ENCODE results near the gene ATP5MG. TPM values are rescaled to one million over a fixed set of nuclear protein-coding genes. Genes with fewer than 3 reads are reported as not detected.

Gene ATP5MG
- total and polyA plus RNA-seq, 2 of the 4 experiments (the other 2 are of a cell fraction): 144 to 219 TPM

- no peak overlapping the region for H2AK5ac ChIP-seq (ENCODE audit: low read depth, low read length)
- H3K9ac ChIP-seq (ENCODE audit: low read depth, low read length): no peak overlapping the region
- no peak overlapping the region for H3K14ac ChIP-seq (replicated peaks; ENCODE audit: low read depth, low read length)
- 0 out of 2 replicates have a peak, but pooled peaks cover 2% of the 10 kb centered on the region for H3K36me3 ChIP-seq (ENCODE audit: control insufficient read depth, insufficient read depth, low read length)
- H3K4ac ChIP-seq (ENCODE audit: low read depth, low read length): no peak overlapping the region
- peaks cover 5% of the 10 kb centered on the region; the same call in 1 of the 2 replicates for H3K9me1 ChIP-seq (ENCODE audit: insufficient read depth, low read length)
- DNase-seq (no peak), ATAC-seq (ENCODE audit: low read depth) (no peak)
- TF ChIP-seq POLR2A (IDR thresholded peaks at IDR 0.05; ENCODE audit: low read depth, low read length): no peak
- TF ChIP-seq MAFK (IDR thresholded peaks at IDR 0.05; ENCODE audit: low read depth, low read length): no peak
- no peak overlapping the region for H2AK9ac ChIP-seq (replicated peaks; ENCODE audit: low read depth, low read length, poor library complexity)
- H3K18ac ChIP-seq (ENCODE audit: low read depth, low read length): no peak overlapping the region
- ChIA-PET CTCF (interaction anchor here (0.9 kb wide), 1 partner anchor 16 kb away, joined by 3 read pairs; no protein-coding TSS in a partner anchor), POLR2A (ENCODE audit: unreplicated experiment) (no interaction called here)
- dilution Hi-C loops (cut with HindIII; ENCODE audit: low sequenced_read_pairs, unreplicated experiment): no loop called here
- no peaks in the 10 kb centered on the region for H3K9me3 ChIP-seq (ENCODE audit: control insufficient read depth, insufficient read depth, low read length)
- H3K56ac ChIP-seq (ENCODE audit: extremely low read depth, insufficient read depth, low read length): no peak overlapping the region
- H4K5ac ChIP-seq (ENCODE audit: low read depth, low read length): no peak overlapping the region
- H2BK120ac ChIP-seq (ENCODE audit: low read depth, low read length): no peak overlapping the region
- WGBS, 2 experiments (ENCODE audit: extremely low coverage in 2 of 2, insufficient read length in 1 of 2): 94% methylated on average over 2 of the region's 3 CpGs; no CpG with 5 or more reads in 1 of the 2 experiments
- H2BK5ac ChIP-seq (ENCODE audit: low read depth, low read length, poor library complexity, severe bottlenecking): no peak overlapping the region
- intact Hi-C loops (cut with micrococcal nuclease): no loop called here
- in situ Hi-C loops (cut with MboI; ENCODE audit: low sequenced_read_pairs): no loop called here
- no peak overlapping the region for H4K8ac ChIP-seq (ENCODE audit: low read depth in 2 of 2, low read length in 2 of 2)
- H3K27me3 ChIP-seq (ENCODE audit: control insufficient read depth, insufficient read depth, low read length): no peaks in the 10 kb centered on the region
- BruUV-seq (replicated peaks): no TSS peak
- peaks cover 87% of the 10 kb centered on the region for H4K20me1 ChIP-seq (ENCODE audit: insufficient read depth, low read length)
- H3K4me2 ChIP-seq (ENCODE audit: low read depth, low read length): peak overlapping the region; percentile 20
- peaks cover 8% of the 10 kb centered on the region for H3K4me1 ChIP-seq (ENCODE audit: control insufficient read depth, insufficient read depth, low read length)
- no peak overlapping the region for H4K91ac ChIP-seq (ENCODE audit: insufficient read depth, low read depth, low read length)
- peaks cover 6 to 79% of the 10 kb centered on the region in 2 experiments; a peak in 3 of 4 replicates for H3K79me1 ChIP-seq (ENCODE audit: low read depth in 1 of 2, low read length in 2 of 2)
- no peak overlapping the region for H2BK20ac ChIP-seq (ENCODE audit: low read depth, low read length)
- no peak overlapping the region for H3K23ac ChIP-seq (ENCODE audit: low read depth, low read length)
- H2BK15ac ChIP-seq (ENCODE audit: low read depth, low read length): no peak overlapping the region
- H2AFZ ChIP-seq (replicated peaks; ENCODE audit: low read length, poor library complexity): no peak overlapping the region
- no peak overlapping the region for H3K27ac ChIP-seq (ENCODE audit: insufficient read depth, low read length)
- no peak overlapping the region for H3K4me3 ChIP-seq (ENCODE audit: insufficient read depth, low read depth, low read length)
Measured at GRCh38 chr11:118442301-118442700, 40.9 kb downstream of the ATP5MG start.
